Sigmoid colon (tissue), 7 donors: ENCODE measurements around the gene DSCAML1. TPM values are rescaled to one million over a fixed set of nuclear protein-coding genes. Genes with fewer than 3 reads are reported as not detected.

ENCODE experiments used
- DNase-seq: peaks from one replicate; pipeline ENCODE4 v3.0.0-alpha.2; 2019
- H3K27ac ChIP-seq, 4 donors: fragments of 200-600 bp; sonication (generic); one replicate each; pipeline ENCODE4 v1.5.1; 2016 to 2019; ENCODE audit warnings: mild to moderate bottlenecking in 1 of 4
- H3K27me3 ChIP-seq, 3 donors: fragments of 200-600 bp; sonication (generic); one replicate each; pipeline ENCODE4 v1.5.1; 2019; ENCODE audit warnings: mild to moderate bottlenecking in 1 of 3
- H3K36me3 ChIP-seq, 4 donors: fragments of 200-600 bp; sonication (generic); one replicate each; pipeline ENCODE4 v1.5.1; 2016 to 2019
- H3K4me1 ChIP-seq, 4 donors: fragments of 200-600 bp; sonication (generic); one replicate each; pipeline ENCODE4 v1.5.1; 2017 to 2019
- H3K4me3 ChIP-seq, 4 donors: fragments of 200-600 bp; sonication (generic); one replicate each; pipeline ENCODE4 v1.5.1; 2017 to 2019; ENCODE audit warnings: mild to moderate bottlenecking in 2 of 4, moderate library complexity in 1 of 4
- H3K9me3 ChIP-seq, 4 donors: fragments of 200-600 bp in 3 of 4; sonication (generic) in 3 of 4; one replicate each; pipeline versions ENCODE4 v1.5.1 to v1.6.1; 2013 to 2019
- CTCF ChIP-seq, 4 experiments: fragments of 450-650 bp in 3 of 4; fragments of 200-600 bp in 1 of 4; IDR thresholded peaks; one replicate each; pipeline ENCODE4 v1.5.1; 2016 to 2019; ENCODE audit warnings: antibody characterized with exemption in 4 of 4, mild to moderate bottlenecking in 3 of 4, moderate library complexity in 2 of 4
- EP300 ChIP-seq, 4 donors: sonication (generic); formaldehyde crosslinking; IDR thresholded peaks; one replicate each; pipeline ENCODE4 v1.6.1; 2017; ENCODE audit warnings: antibody characterized with exemption in 4 of 4
- POLR2A ChIP-seq, 2 donors: fragments of 450-650 bp; IDR thresholded peaks; one replicate each; pipeline ENCODE4 v1.6.1; 2016; ENCODE audit warnings: antibody characterized with exemption in 2 of 2, mild to moderate bottlenecking in 2 of 2, moderate library complexity in 2 of 2
- POLR2AphosphoS5 ChIP-seq, 4 donors: sonication (generic); formaldehyde crosslinking; IDR thresholded peaks; one replicate each; pipeline ENCODE4 v1.6.1; 2017; ENCODE audit warnings: antibody characterized with exemption in 4 of 4
- WGBS, 2 donors: extraction: QIAGEN DNeasy Blood & Tissue Kit; methylation state at CpG; one replicate each; pipeline ENCODE4 v1.1.7; 2013; 5-methylcytosine and 5-hydroxymethylcytosine counted together
- intact Hi-C: fragments of 100-400 bp; cut with DNase I; formaldehyde crosslinking; loops from one replicate; pipeline ENCODE4 v1.15.1; 2023
- polyA plus RNA-seq, 3 donors: library from polyadenylated mRNA; stranded (reverse); fragments of 200-250 nt; gene quantifications; one replicate each; pipeline ENCODE4 v1.2.3, GENCODE V29; 2013
- total RNA-seq, 4 donors: library from RNA; depleted of rRNA; stranded (reverse); fragments of >200 nt; gene quantifications; one replicate each; pipeline ENCODE4 v1.1.0, GENCODE V29; 2016
- donor health status: healthy with polysubstance abuse.
- donor health status: Bipolar disorder and iron deficiency.
- donor health status: healthy.

DSCAML1 gene
- total and polyA plus RNA-seq, 7 donors = under 0.01 to 7.5 (median 1.2) TPM

GRCh38 chr11:117809236-117810055, 12.4 kb upstream of the DSCAML1 start:
- 20 to 38% methylated on average over 22 of the region's 22 CpGs for WGBS, 2 donors
- Histone ChIP-seq H3K36me3 (no peaks in the 10 kb centered on the region), H3K9me3 (no peaks in the 10 kb centered on the region), H3K4me1 (peaks cover 0 to 3% (median under 1%) of the 10 kb centered on the region in 4 donors), H3K27me3 (no peaks in the 10 kb centered on the region), H3K4me3 (no peak overlapping the region), H3K27ac (peak overlapping the region in 3 of 4 donors; percentile 16 to 52 (median 43))
- intact Hi-C loops = no loop called here
- DNase-seq = peak; percentile 88
- TF ChIP-seq CTCF (IDR thresholded peaks at IDR 0.05) = peak; percentile 27 to 38 (median 28)
- no peak for TF ChIP-seq POLR2A (IDR thresholded peaks at IDR 0.05)
- TF ChIP-seq POLR2AphosphoS5 (IDR thresholded peaks at IDR 0.05) = no peak
- TF ChIP-seq EP300 (IDR thresholded peaks at IDR 0.05) = no peak

- H3K36me3 ChIP-seq = no peaks in the 10 kb centered on the region
- no peaks in the 10 kb centered on the region for H3K27me3 ChIP-seq
- peak overlapping the region in 3 of 4 donors; percentile 16 to 52 (median 43) for H3K27ac ChIP-seq
- TF ChIP-seq EP300 (IDR thresholded peaks at IDR 0.05) = no peak
- TF ChIP-seq CTCF (IDR thresholded peaks at IDR 0.05) = no peak
- no peak for TF ChIP-seq POLR2A (IDR thresholded peaks at IDR 0.05)
- TF ChIP-seq POLR2AphosphoS5 (IDR thresholded peaks at IDR 0.05) = no peak
- WGBS, 2 donors = 27 to 68% methylated on average over 12 of the region's 12 CpGs
- intact Hi-C loops = no loop called here
- no peaks in the 10 kb centered on the region for H3K4me1 ChIP-seq
- DNase-seq = no peak
- H3K4me3 ChIP-seq = no peak overlapping the region
- H3K9me3 ChIP-seq = no peaks in the 10 kb centered on the region
Measured at GRCh38 chr11:117808784-117809183, 11.8 kb upstream of the DSCAML1 start.

GRCh38 chr11:117807482-117808327, 10.7 kb upstream of the DSCAML1 start:
- TF ChIP-seq CTCF (IDR thresholded peaks at IDR 0.05) = peak; percentile 72 to 92 (median 88)
- TF ChIP-seq EP300 (IDR thresholded peaks at IDR 0.05) = no peak

GRCh38 chr11:117806846-117807245, 9.8 kb upstream of the DSCAML1 start:
- TF ChIP-seq POLR2AphosphoS5 (IDR thresholded peaks at IDR 0.05) (no peak), CTCF (IDR thresholded peaks at IDR 0.05) (no peak)
- no peaks in the 10 kb centered on the region for H3K36me3 ChIP-seq
- no peak overlapping the region for H3K4me3 ChIP-seq
- no peaks in the 10 kb centered on the region for H3K4me1 ChIP-seq
- H3K27me3 ChIP-seq = no peaks in the 10 kb centered on the region
- intact Hi-C loops = loop anchor here (1.0 to 2.0 kb wide), 2 partner anchors 140 to 246 kb away; no protein-coding TSS in a partner anchor
- H3K27ac ChIP-seq = no peak overlapping the region
- DNase-seq = no peak
- no peaks in the 10 kb centered on the region for H3K9me3 ChIP-seq
- 84 to 87% methylated on average over 5 of the region's 5 CpGs for WGBS, 2 donors

More at GRCh38 chr11:117807482-117808327, 10.7 kb upstream of the DSCAML1 start:
- 36 to 57% methylated on average over 22 of the region's 22 CpGs for WGBS, 2 donors
- DNase-seq = peak; percentile 88
- Histone ChIP-seq H3K4me1 (no peaks in the 10 kb centered on the region), H3K27me3 (no peaks in the 10 kb centered on the region), H3K9me3 (no peaks in the 10 kb centered on the region), H3K36me3 (no peaks in the 10 kb centered on the region), H3K27ac (no peak overlapping the region), H3K4me3 (no peak overlapping the region)
- intact Hi-C loops = loop anchor here (1.0 to 2.0 kb wide), 2 partner anchors 140 to 245 kb away; no protein-coding TSS in a partner anchor
